ENCODE measurements around the gene SCO2. TPM values are rescaled to one million over a fixed set of nuclear protein-coding genes. Genes with fewer than 3 reads are reported as not detected.

Gene SCO2, protein sequence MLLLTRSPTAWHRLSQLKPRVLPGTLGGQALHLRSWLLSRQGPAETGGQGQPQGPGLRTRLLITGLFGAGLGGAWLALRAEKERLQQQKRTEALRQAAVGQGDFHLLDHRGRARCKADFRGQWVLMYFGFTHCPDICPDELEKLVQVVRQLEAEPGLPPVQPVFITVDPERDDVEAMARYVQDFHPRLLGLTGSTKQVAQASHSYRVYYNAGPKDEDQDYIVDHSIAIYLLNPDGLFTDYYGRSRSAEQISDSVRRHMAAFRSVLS
- total RNA-seq (0.79 TPM), polyA plus RNA-seq (3.3 TPM)

DNA sequence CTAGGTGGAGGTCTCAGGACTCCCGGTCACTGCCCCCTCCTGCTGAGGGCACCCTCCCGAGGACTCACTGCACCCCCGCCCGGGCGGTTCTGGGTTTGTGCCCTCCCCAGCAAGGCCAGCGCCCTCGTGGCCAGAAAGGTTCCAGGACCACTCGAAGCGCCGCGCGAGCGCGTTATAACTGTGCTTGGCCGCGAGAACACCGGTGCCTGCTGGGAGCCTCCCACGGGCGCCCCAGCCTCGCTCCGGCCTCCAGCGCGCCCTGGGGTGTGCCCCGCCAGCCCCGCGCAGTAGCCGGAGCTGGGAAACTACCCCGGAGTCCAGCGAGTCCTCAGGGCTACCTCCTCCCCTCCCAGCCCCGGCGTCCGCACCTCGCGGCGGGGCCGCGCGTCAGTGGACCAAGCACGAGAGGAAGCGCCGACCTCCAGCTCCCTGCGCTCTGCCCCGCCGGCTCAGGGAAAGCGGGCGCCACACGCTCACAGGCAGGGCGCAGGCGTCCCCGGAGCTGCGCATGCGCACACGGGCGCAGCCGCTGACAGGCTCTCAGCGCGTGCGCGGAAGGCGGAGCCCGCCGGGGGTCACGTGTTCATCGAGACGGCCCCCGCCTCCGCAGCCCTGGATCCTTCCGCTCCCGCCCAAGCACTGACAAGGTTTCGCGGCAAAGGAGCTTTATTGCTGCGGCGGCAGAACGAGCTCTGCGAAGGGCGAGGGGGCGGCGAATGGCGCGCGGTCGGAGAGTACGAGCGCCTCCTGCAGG, at the start of gene SCO2:
TSS of gene SCO2 (minus strand) at position 495 of the 754 bp plus-strand sequence. CDS start 1,187 bp downstream, outside the sequence.
- Histone ChIP-seq H3K36me3 (ENCODE audit: insufficient read depth) (peaks cover 7% of the 10 kb centered on the region), H3K4me3 (ENCODE audit: low read depth, low read length) (peak within 1 kb of the TSS; percentile 72), H3K4me1 (ENCODE audit: insufficient read depth) (no peaks in the 10 kb centered on the region), H3K27ac (ENCODE audit: low read depth) (peak within 1 kb of the TSS; percentile 80)
- under 1% methylated on average over 84 of the region's 84 CpGs for WGBS
- peak; percentile 92 for DNase-seq (ENCODE audit: extremely low spot score)

DNA sequence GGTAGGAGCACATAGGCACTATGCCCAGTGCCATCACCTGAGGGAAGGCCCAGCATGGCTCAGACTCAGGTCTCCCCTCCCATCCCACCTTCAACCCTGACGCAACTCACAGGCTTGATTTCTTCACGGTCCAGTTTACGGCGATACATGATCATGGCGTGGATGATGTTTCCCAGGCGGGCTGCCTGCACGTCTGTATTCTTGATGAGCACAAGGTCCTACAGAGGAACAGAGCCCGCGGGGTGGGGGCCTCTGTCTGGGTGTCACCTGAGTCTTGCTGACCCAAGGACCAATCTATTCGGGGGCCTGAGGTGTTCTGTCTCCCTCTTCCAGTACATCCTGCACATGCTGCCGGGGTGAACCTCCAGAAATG, 49.0 kb upstream of the SCO2 start:
- Histone ChIP-seq H3K4me1 (ENCODE audit: insufficient read depth) (no peaks in the 10 kb centered on the region), H3K36me3 (ENCODE audit: insufficient read depth) (no peaks in the 10 kb centered on the region), H3K27ac (ENCODE audit: low read depth) (no peak overlapping the region), H3K4me3 (ENCODE audit: low read depth, low read length) (no peak overlapping the region)
- 75% methylated on average over 11 of the region's 11 CpGs for WGBS
- no peak for DNase-seq (ENCODE audit: extremely low spot score)

DNA sequence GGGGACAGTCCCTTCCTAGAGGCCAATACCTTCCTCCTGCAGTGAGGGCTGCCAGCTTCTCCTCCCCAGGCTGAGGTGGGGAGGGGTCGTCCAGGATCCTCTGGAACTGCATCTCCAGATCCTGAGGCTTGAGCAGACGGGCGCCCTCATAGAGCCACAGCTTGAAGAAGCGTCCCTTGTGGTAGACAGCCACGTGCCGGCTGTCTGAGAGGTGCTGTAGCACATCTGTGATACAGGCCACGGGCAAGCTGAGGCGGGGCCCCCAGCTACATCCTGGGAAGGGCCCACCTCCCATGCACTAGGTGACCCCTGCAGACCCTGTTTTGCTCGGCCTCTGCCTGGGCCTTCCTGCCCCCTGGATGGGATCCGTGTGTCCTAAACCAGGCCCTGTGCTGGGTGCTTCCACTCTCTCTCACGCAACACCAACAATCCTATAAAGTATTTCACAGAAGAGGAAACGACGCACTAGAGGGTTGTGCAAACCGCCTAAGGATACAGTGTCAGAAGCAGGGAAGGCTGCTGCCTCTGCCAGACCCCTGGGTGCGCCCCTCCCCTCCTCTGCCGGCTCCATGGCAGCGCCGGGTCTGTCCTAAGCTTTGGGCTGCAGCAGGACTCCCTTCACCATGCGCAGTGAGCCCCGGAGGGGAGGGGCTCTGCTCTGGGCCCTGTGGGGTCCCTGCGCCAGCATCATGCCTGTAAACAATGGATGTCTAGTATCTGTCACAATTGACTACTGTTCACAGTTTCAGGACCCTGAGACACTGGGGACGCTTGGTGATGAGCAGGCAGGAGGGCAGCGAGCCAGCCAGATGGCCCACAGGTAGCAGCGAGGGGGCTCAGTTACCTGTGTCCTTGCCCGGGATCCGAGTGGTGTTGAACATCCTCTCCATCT, 48.3 kb upstream of the SCO2 start:
- H3K4me3 ChIP-seq (ENCODE audit: low read depth, low read length): no peak overlapping the region
- no peaks in the 10 kb centered on the region for H3K36me3 ChIP-seq (ENCODE audit: insufficient read depth)
- WGBS: 83% methylated on average over 26 of the region's 26 CpGs
- H3K27ac ChIP-seq (ENCODE audit: low read depth): no peak overlapping the region
- no peak for DNase-seq (ENCODE audit: extremely low spot score)
- no peaks in the 10 kb centered on the region for H3K4me1 ChIP-seq (ENCODE audit: insufficient read depth)

DNA sequence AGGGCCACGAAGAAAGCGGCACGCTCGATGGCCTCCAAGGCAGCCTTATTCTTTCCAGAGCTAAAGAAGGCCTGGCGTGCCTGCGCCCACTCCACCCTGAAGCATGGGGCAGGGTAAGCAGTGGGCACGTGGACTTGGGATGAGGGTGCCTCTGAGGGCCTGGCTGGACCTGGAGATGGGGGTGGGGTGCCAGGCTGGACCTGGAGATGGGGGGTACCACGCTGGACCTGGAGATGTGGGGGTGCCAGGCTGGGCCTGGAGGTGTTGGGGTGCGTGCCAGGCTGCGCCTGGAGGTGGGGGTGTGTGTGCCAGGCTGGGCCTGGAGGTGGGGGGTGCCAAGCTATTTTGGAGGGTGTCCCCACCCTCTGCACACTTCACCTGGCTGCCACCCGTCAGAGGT, 47.6 kb upstream of the SCO2 start:
- WGBS: 91% methylated on average over 11 of the region's 11 CpGs
- no peak for DNase-seq (ENCODE audit: extremely low spot score)

DNA sequence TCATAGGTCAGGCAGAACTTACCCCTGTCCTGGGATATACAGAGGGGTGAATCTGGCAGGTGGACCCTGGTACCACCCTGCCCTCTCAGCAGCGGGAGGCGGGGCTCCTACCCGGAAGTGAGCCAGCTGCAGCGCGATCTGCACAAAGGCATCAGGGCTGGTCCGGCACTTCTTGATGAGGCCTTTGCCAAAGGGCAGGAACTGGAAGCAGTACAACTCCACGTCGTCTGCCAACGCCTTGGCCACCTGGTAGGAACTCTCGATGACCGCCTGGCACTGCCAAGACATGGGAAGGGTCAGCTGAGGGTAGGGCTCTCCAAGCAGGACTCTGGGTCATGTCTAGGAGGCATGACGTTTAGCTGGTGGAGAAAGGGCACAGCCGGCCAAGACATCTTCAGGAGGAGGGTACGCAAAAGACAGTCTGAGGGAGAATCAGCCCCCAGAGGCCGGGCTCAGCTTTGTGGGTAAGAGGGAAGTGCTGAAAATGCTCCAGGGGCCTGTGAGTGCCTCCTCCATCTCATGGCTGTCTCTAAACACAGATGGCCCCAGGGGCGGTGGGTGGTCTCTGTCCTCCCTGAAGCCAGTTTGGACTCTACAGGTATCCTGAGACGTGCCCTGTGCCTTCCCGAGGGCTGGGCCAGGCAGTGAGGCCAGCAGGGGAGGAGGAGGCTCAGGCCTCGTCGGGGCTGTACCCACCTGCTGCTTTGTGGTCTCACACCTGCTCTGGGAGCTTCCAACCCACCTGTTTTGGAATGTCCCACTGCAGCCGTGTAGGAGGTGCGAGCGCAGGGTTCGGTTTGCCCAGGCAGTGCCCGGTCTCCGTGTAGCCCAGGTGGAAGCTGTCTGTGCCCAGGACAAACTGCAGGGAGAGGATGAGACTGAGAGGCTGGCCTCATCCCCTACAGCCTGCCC, 46.1 kb upstream of the SCO2 start:
- Histone ChIP-seq H3K36me3 (ENCODE audit: insufficient read depth) (no peaks in the 10 kb centered on the region), H3K27ac (ENCODE audit: low read depth) (no peak overlapping the region), H3K4me3 (ENCODE audit: low read depth, low read length) (no peak overlapping the region), H3K4me1 (ENCODE audit: insufficient read depth) (no peaks in the 10 kb centered on the region)
- DNase-seq (ENCODE audit: extremely low spot score): no peak
- WGBS: 88% methylated on average over 26 of the region's 26 CpGs

More for the DNA sequence above, 47.6 kb upstream of the SCO2 start:
- no peak overlapping the region for H3K27ac ChIP-seq (ENCODE audit: low read depth)
- no peaks in the 10 kb centered on the region for H3K4me1 ChIP-seq (ENCODE audit: insufficient read depth)
- H3K36me3 ChIP-seq (ENCODE audit: insufficient read depth): no peaks in the 10 kb centered on the region
- H3K4me3 ChIP-seq (ENCODE audit: low read depth, low read length): no peak overlapping the region

DNA sequence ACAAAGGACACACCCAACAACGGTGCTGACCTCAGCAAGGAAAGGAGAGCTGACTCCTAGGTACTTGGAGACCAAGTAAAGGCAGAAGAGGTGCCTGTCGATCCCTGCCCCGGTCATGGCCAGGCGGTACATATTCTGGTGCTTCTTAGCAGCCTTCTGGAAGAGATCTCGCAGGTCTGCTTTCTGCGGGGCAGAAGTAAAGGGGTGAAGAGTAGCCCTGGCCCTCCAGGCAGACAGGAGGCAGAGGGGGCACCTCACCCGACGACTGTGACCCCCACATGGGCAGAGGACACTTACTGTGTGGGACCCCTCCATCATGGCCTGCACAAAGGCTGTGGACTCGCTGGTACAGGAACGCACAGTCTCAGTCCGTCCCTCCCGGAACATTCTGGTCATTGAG, 45.5 kb upstream of the SCO2 start:
- Histone ChIP-seq H3K4me3 (ENCODE audit: low read depth, low read length) (no peak overlapping the region), H3K4me1 (ENCODE audit: insufficient read depth) (no peaks in the 10 kb centered on the region), H3K36me3 (ENCODE audit: insufficient read depth) (no peaks in the 10 kb centered on the region), H3K27ac (ENCODE audit: low read depth) (no peak overlapping the region)
- 91% methylated on average over 12 of the region's 12 CpGs for WGBS
- no peak for DNase-seq (ENCODE audit: extremely low spot score)

DNA sequence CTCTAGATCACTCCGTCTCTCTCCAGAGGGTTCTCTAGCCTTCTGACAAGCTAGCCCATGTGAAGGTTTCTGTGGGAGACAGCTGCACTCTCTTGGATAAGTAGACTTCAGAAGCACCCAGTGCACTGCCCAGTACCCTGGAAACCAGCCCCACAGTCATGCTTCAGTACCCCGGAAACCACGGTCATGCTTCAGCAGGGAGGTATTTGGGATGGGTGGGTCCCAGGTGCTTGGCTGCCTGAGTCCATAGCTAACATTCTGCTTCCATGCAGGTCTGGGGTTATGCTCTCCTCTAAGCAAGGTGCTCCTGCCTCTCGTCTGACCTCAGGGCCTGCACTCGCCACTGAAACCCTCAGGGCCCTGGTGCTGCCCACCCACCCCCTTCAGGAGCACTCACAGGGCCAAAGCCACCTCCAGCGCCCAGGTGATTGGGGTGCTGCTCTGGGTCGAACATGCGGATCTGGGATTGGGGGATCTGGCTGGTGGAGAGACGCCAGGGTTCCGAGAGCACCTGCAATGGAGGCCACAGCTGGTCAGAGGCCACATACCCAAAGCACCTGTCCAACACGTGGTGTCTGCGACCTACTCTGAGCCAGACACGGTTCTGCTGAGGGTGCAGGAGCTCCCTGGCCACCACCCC, 44.6 kb upstream of the SCO2 start:
- no peak for DNase-seq (ENCODE audit: extremely low spot score)
- Histone ChIP-seq H3K36me3 (ENCODE audit: insufficient read depth) (no peaks in the 10 kb centered on the region), H3K4me1 (ENCODE audit: insufficient read depth) (no peaks in the 10 kb centered on the region), H3K4me3 (ENCODE audit: low read depth, low read length) (no peak overlapping the region), H3K27ac (ENCODE audit: low read depth) (no peak overlapping the region)
- 94% methylated on average over 13 of the region's 13 CpGs for WGBS

DNA sequence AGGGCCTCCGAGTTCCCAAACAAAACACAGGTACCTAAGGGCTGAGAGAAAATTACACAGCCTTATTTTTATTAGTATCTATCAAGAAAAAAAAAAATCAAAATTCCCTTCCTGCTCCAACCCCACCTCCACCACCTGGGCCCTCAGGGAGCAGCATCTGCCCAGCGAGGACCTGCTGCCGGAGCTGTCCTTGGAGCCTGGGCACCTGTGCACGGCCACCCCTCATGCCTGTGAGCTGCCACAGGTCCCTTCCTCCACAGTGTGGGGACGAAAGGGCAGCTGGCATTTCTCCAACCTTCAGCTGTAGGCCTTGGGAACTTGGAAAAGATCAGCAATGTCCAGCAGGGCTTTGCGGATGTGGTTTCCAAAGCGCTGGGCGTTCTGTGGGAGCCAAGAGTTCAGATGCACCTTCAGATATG, 43.7 kb upstream of the SCO2 start:
- H3K27ac ChIP-seq (ENCODE audit: low read depth): no peak overlapping the region
- no peaks in the 10 kb centered on the region for H3K36me3 ChIP-seq (ENCODE audit: insufficient read depth)
- no peaks in the 10 kb centered on the region for H3K4me1 ChIP-seq (ENCODE audit: insufficient read depth)
- 87% methylated on average over 8 of the region's 8 CpGs for WGBS
- no peak for DNase-seq (ENCODE audit: extremely low spot score)
- H3K4me3 ChIP-seq (ENCODE audit: low read depth, low read length): no peak overlapping the region

DNA sequence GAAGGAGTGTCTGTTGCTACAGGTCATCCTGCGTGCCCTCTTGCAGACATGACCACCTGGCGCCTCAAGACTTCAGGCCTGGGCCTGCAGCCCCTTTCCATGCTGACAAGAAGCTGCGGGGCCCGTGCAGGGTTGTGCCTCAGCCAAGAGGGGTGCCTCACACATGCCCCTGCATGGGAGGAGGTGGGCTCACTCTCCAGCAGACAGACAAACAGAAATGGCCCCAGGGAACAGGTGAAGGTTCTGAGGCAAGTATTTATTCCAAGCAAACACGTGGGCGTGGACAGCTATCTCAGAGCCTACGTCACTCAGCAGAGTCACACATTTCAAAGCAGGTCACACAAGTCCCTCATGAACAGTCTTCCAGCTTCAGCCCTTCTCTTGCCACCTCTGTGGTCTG, 43.2 kb upstream of the SCO2 start:
- Histone ChIP-seq H3K36me3 (ENCODE audit: insufficient read depth) (no peaks in the 10 kb centered on the region), H3K27ac (ENCODE audit: low read depth) (no peak overlapping the region), H3K4me1 (ENCODE audit: insufficient read depth) (no peaks in the 10 kb centered on the region), H3K4me3 (ENCODE audit: low read depth, low read length) (no peak overlapping the region)
- DNase-seq (ENCODE audit: extremely low spot score): no peak
- 85% methylated on average over 7 of the region's 7 CpGs for WGBS

DNA sequence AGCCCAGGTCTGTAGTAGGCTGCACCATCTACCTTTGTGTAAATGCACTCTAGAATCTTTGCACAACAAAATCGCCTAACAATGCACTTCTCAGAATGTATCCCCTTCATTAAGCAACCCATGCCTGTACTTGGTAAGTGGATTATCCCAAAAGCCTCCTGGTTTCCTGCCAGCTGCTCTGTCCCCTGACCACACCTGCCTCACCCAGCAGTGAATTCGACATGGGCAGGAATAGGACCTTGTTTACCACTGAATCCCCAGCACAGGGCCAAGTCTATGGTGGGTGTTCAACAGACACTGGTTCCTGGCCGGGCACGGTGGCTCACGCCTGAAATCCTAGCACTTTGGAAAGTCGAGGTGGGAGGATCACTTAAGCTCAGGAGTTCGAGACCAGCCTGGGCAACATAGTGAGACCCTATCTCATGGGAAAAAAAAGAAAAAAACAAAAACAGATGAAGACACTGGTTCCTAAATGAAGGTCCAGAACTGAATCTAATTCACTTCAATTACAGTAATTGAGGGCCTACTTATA, 42.4 kb upstream of the SCO2 start:
- H3K36me3 ChIP-seq (ENCODE audit: insufficient read depth): no peaks in the 10 kb centered on the region
- no peaks in the 10 kb centered on the region for H3K4me1 ChIP-seq (ENCODE audit: insufficient read depth)
- no peak overlapping the region for H3K27ac ChIP-seq (ENCODE audit: low read depth)
- no peak overlapping the region for H3K4me3 ChIP-seq (ENCODE audit: low read depth, low read length)
- DNase-seq (ENCODE audit: extremely low spot score): no peak
- 89% methylated on average over 7 of the region's 7 CpGs for WGBS

DNA sequence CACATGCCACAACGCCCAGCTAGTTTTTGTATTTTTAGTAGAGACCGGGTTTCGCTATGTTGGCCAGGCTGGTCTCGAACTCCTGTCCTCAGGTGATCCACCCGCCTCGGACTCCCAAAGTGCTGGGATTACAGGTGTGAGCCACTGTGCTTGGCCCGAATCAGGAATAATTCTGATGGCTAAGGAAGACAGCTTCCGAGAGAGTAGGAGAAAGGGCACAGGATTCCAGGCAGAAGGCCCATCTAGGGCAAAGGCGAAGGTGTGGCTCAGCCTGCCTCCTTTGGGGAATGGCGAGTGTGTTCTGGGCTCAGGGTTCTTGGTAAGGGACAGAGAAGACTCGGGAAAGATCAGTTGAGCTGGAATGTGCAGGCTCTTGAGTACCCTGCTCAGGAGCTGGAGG, 38.9 kb upstream of the SCO2 start:
- Histone ChIP-seq H3K4me1 (ENCODE audit: insufficient read depth) (no peaks in the 10 kb centered on the region), H3K4me3 (ENCODE audit: low read depth, low read length) (no peak overlapping the region), H3K36me3 (ENCODE audit: insufficient read depth) (no peaks in the 10 kb centered on the region), H3K27ac (ENCODE audit: low read depth) (no peak overlapping the region)
- WGBS: 89% methylated on average over 11 of the region's 11 CpGs
- no peak for DNase-seq (ENCODE audit: extremely low spot score)

DNA sequence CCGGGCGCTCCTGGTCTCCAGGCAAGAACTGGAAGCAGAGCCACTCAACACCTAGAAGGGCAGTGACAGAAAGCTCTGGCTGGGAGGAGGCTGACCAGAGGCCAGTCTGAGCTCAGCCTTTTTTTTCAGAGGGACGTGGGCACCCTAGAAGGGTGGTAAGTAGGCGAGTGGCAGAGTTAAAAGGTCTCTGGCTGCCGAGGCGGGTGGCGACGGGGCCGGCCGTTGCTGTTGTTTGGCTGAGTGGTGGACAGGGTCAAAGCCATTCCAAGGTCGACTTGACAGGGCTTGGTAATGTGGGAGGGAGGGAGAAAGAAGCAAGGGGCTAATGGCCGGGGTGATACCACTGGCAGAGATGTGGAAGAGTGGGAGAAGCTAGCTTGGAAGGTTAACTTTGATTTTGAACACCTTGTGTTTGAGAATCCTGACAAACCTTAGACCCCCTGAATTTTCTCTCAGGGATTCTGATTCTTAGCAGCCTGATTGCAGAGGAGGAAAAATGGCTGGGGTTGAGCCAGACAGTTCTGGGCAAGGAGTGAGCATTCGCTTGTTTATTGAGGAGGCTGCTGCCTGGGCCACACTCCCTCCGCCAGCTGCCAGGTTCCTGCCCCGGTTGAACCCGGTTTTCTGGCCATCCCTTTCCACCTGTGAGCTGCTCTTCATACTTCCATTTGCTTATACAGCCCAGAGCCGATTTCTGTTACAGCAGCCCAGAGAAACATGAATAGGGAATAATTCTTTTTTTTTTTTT, 38.2 kb upstream of the SCO2 start:
- H3K4me1 ChIP-seq (ENCODE audit: insufficient read depth): no peaks in the 10 kb centered on the region
- no peak overlapping the region for H3K27ac ChIP-seq (ENCODE audit: low read depth)
- peak overlapping the region; percentile 47 for H3K4me3 ChIP-seq (ENCODE audit: low read depth, low read length)
- 30% methylated on average over 17 of the region's 17 CpGs for WGBS
- H3K36me3 ChIP-seq (ENCODE audit: insufficient read depth): no peaks in the 10 kb centered on the region
- DNase-seq (ENCODE audit: extremely low spot score): no peak
